Esophagus muscularis mucosa (tissue), 4 donors: ENCODE data around the gene LMX1A. TPM values are rescaled to one million over a fixed set of nuclear protein-coding genes. Genes with fewer than 3 reads are reported as not detected.

Experiments
- DNase-seq: peaks from one replicate; pipeline ENCODE4 v3.0.0-alpha.2; 2017; ENCODE audit errors: extremely low spot score
- H3K27ac ChIP-seq, 4 donors: fragments of 200-600 bp; sonication (generic); replicated peaks in 1 of 4; 1 replicate in 3 of 4; 2 replicates in 1 of 4; pipeline ENCODE4 v1.5.1; 2016 to 2019; ENCODE audit warnings: mild to moderate bottlenecking in 1 of 4
- H3K27me3 ChIP-seq, 4 donors: fragments of 200-600 bp; sonication (generic); one replicate each; pipeline versions ENCODE4 v1.5.1 to v1.6.0; 2016 to 2019
- H3K36me3 ChIP-seq, 4 donors: fragments of 200-600 bp; sonication (generic); one replicate each; pipeline ENCODE4 v1.5.1; 2016 to 2019
- H3K4me1 ChIP-seq, 4 donors: fragments of 200-600 bp; sonication (generic); one replicate each; pipeline ENCODE4 v1.5.1; 2016 to 2019
- H3K4me3 ChIP-seq, 4 donors: fragments of 200-600 bp; sonication (generic); 1 replicate in 2 of 4; 2 replicates in 2 of 4; pipeline ENCODE4 v1.5.1; 2016 to 2019; ENCODE audit warnings: mild to moderate bottlenecking in 4 of 4, moderate library complexity in 1 of 4
- H3K9me3 ChIP-seq, 4 donors: fragments of 200-600 bp; sonication (generic); 1 replicate in 3 of 4; 2 replicates in 1 of 4; pipeline ENCODE4 v1.5.1; 2016 to 2019
- EP300 ChIP-seq: sonication (generic); formaldehyde crosslinking; IDR thresholded peaks from one replicate; pipeline ENCODE4 v1.6.1; 2017; ENCODE audit warnings: antibody characterized with exemption
- POLR2A ChIP-seq: fragments of 450-650 bp; IDR thresholded peaks from one replicate; pipeline ENCODE4 v1.6.1; 2017; ENCODE audit warnings: antibody characterized with exemption, moderate library complexity, mild to moderate bottlenecking, low read depth
- POLR2AphosphoS5 ChIP-seq, 2 donors: sonication (generic); formaldehyde crosslinking; IDR thresholded peaks; one replicate each; pipeline ENCODE4 v1.6.1; 2017; ENCODE audit warnings: antibody characterized with exemption in 2 of 2
- WGBS: methylation state at CpG from one replicate; pipeline ENCODE4 v1.1.5; 2018; 5-methylcytosine and 5-hydroxymethylcytosine counted together
- intact Hi-C: fragments of 100-400 bp; cut with DNase I; formaldehyde crosslinking; loops from one replicate; pipeline ENCODE4 v1.15.1; 2023
- total RNA-seq, 4 donors: library from RNA; depleted of rRNA; stranded (reverse); fragments of >200 nt; gene quantifications; one replicate each; pipeline versions ENCODE4 v1.1.0 to v1.2.1, GENCODE V29; 2016
- TF ChIP-seq, protein P1 (sequence below), 3 experiments: fragments of 200-600 bp in 2 of 3; fragments of 450-650 bp in 1 of 3; sonication (generic) in 2 of 3; IDR thresholded peaks; one replicate each; pipeline ENCODE4 v1.5.1; 2017 to 2019; ENCODE audit warnings: antibody characterized with exemption in 3 of 3, mild to moderate bottlenecking in 2 of 3, moderate library complexity in 1 of 3

Gene LMX1A
- total RNA-seq, 4 donors from 2014 or later = 0.32 to 0.98 (median 0.33) TPM; not detected in 1

DNA sequence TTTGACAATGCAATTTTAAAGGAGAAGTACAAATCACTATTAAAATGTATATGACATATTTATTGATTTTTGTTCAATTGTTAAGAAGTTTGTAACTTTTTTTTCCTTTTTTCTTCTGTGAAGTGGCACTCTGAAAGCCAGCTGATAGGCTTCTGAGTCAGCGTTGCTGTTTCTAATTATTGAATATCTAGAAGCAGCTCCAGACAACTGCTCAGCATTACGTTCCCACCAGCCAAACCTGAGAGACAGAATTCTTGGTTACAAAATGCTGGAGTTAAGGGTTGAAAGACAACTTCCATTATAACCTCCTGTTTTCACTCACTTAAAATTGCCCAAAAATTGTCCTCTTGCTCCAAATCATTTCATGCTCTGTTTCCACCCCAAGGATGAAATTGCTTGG, 31.4 kb upstream of the LMX1A start:
- no peaks in the 10 kb centered on the region for H3K9me3 ChIP-seq
- no peaks in the 10 kb centered on the region for H3K36me3 ChIP-seq
- H3K4me1 ChIP-seq = peaks cover 9 to 17% (median 16%) of the 10 kb centered on the region in 4 donors
- 68% methylated on average over 2 of the region's 2 CpGs for WGBS
- no peak for DNase-seq
- TF ChIP-seq POLR2AphosphoS5 (IDR thresholded peaks at IDR 0.05) (no peak), EP300 (no peak)
- TF ChIP-seq, protein P1, sequence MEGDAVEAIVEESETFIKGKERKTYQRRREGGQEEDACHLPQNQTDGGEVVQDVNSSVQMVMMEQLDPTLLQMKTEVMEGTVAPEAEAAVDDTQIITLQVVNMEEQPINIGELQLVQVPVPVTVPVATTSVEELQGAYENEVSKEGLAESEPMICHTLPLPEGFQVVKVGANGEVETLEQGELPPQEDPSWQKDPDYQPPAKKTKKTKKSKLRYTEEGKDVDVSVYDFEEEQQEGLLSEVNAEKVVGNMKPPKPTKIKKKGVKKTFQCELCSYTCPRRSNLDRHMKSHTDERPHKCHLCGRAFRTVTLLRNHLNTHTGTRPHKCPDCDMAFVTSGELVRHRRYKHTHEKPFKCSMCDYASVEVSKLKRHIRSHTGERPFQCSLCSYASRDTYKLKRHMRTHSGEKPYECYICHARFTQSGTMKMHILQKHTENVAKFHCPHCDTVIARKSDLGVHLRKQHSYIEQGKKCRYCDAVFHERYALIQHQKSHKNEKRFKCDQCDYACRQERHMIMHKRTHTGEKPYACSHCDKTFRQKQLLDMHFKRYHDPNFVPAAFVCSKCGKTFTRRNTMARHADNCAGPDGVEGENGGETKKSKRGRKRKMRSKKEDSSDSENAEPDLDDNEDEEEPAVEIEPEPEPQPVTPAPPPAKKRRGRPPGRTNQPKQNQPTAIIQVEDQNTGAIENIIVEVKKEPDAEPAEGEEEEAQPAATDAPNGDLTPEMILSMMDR (IDR thresholded peaks at IDR 0.05) = no peak
- intact Hi-C loops = no loop called here
- no peak overlapping the region for H3K4me3 ChIP-seq
- no peaks in the 10 kb centered on the region for H3K27me3 ChIP-seq
- H3K27ac ChIP-seq = no peak overlapping the region

DNA sequence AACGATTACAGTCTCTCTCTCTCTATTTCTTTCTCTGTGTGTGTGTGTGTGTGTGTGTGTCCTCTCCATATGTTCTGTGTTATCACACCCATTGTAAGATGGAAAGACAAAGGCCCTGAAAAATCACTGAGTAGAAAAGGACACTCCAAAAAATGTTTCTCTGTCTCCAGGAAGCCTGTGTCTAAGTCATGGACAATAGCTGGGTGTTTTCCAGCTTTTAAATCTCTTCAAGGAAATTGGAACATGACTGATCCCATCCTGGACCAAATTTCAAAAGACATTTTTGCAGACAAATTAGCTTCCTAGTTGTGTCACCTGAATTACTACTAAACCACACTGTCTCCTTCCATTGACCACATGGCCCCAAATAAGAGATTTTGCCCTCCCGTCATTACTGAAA, 31.0 kb upstream of the LMX1A start:
- H3K27me3 ChIP-seq = no peaks in the 10 kb centered on the region

DNA sequence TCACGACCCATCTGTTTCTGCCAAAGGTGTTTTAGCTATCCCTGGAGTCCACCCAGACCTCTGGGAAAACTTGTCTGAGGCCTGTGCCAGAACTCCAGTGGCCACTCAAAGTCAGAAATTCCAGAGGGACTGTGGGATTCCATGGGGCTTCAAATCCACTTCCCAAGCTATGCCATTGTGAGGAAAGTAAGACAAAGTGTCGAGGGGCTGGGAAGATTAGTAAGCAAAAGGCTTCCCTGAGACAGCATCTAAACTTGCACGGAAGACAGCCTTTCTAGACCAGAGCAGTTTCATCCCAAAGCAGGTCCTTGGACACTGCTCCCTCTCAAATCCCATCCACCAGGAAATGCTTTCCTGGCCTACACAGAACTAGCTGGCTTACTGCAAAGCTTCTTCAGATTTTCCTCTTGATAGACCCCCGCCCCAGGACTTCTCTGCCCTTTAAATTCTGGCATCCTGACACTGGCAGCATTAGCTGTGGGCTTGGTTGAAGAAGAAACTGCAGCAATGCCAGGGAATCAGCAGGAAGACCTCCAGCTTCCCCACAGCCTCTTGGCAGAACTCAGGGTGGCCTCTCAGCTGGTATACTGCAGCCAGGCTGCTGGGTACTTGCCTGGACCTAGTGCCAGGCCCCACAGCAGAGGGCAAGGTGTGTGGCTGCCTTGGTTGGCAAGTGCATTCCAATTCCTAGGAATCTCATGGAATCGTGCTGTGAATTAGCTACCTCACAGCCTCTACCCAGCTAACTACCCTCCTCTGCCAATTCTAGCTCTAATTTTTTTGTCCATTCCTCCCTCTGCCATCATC, 27.3 kb upstream of the LMX1A start:
- Histone ChIP-seq H3K4me3 (no peak overlapping the region), H3K27ac (peak overlapping the region; percentile 68 to 77 (median 71)), H3K4me1 (peaks cover 8 to 20% (median 16%) of the 10 kb centered on the region in 4 donors), H3K9me3 (no peaks in the 10 kb centered on the region), H3K27me3 (no peaks in the 10 kb centered on the region), H3K36me3 (no peaks in the 10 kb centered on the region)
- TF ChIP-seq POLR2AphosphoS5 (IDR thresholded peaks at IDR 0.05) (no peak), EP300 (no peak), POLR2A (no peak)
- TF ChIP-seq, protein P1 (IDR thresholded peaks at IDR 0.05) = no peak
- WGBS = 58% methylated on average over 5 of the region's 5 CpGs
- intact Hi-C loops = no loop called here
- DNase-seq = no peak

More for the DNA sequence above, 31.0 kb upstream of the LMX1A start:
- intact Hi-C loops = no loop called here
- no peaks in the 10 kb centered on the region for H3K9me3 ChIP-seq
- no peak for TF ChIP-seq EP300
- TF ChIP-seq, protein P1 (IDR thresholded peaks at IDR 0.05) = no peak
- TF ChIP-seq POLR2AphosphoS5 (IDR thresholded peaks at IDR 0.05) = no peak
- no peak for TF ChIP-seq POLR2A
- no peak overlapping the region for H3K4me3 ChIP-seq
- peaks cover 8 to 17% (median 16%) of the 10 kb centered on the region in 4 donors for H3K4me1 ChIP-seq
- DNase-seq = no peak
- no peak overlapping the region for H3K27ac ChIP-seq
- 81% methylated on average over 2 of the region's 2 CpGs for WGBS
- H3K36me3 ChIP-seq = no peaks in the 10 kb centered on the region

DNA sequence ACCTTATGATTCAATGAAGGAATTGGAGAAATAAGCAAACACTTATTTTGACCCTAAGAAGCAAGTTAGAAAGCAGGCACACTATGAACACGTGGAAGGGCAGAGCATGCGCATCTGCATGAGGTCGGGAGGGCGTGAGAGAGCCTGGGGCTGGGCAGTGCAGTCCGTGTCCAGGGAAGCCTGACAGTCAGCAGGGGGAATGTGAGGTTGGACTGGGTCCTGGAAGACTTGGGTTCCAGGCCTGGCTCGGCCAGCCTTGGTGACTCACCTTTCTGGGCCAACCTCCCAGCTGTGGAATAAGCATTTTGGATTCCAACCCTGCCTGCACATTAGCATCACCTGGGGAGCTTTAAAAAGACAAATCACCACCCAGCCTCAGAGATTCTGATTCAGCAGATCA, 26.6 kb upstream of the LMX1A start:
- Histone ChIP-seq H3K9me3 (no peaks in the 10 kb centered on the region), H3K36me3 (no peaks in the 10 kb centered on the region), H3K27me3 (no peaks in the 10 kb centered on the region), H3K4me3 (no peak overlapping the region), H3K4me1 (peaks cover 8 to 20% (median 16%) of the 10 kb centered on the region in 4 donors), H3K27ac (peak overlapping the region; percentile 68 to 77 (median 71))
- no peak for DNase-seq
- intact Hi-C loops = no loop called here
- WGBS = 28% methylated on average over 6 of the region's 6 CpGs
- TF ChIP-seq POLR2AphosphoS5 (IDR thresholded peaks at IDR 0.05) (peak; percentile 60 to 61), POLR2A (no peak)

DNA sequence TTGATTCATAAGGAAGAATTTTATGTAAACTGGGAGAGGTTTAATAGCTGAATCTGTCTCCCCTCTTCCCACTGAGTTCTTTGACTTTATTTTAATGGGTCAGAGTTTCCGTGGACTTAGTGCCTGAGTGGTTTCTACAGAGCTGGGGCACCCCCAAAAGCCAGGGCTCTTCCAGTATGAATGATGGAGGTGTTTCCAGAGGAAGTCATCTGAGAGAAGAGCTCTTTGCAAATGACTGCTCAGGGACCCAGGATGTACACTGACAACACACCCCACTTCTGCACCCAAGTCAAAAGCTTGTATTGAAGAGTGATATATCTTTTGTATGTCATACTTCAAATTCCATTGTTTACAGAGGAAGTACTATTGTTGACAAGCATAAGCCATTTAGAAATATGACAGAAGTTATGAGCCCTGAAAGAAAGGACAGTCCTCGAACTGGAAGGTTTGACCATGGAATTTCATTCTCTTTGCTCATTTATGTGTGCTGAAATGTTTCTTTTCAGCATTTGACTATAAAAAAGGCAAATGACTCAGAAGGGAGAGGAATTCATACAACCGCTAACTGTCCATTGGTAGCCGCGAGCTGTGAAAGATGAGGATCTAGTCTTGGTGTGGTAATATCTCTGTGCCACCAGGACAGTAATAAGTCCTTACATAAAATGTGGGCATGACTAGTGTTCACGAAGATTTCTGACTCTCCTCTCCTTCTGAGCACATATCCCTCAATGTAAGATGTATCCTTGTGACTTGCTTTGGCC, 25.4 kb upstream of the LMX1A start:
- H3K4me3 ChIP-seq = no peak overlapping the region
- H3K27me3 ChIP-seq = no peaks in the 10 kb centered on the region
- H3K9me3 ChIP-seq = no peaks in the 10 kb centered on the region
- intact Hi-C loops = no loop called here
- peaks cover 8 to 22% (median 18%) of the 10 kb centered on the region in 4 donors for H3K4me1 ChIP-seq
- WGBS = 77% methylated on average over 6 of the region's 6 CpGs
- no peak overlapping the region for H3K27ac ChIP-seq
- no peaks in the 10 kb centered on the region for H3K36me3 ChIP-seq
- TF ChIP-seq EP300 = no peak
- no peak for TF ChIP-seq POLR2AphosphoS5 (IDR thresholded peaks at IDR 0.05)
- no peak for TF ChIP-seq POLR2A
- TF ChIP-seq, protein P1 (IDR thresholded peaks at IDR 0.05) = no peak
- no peak for DNase-seq
